Natural killer cell (primary cell): Measurements from ENCODE around the gene DNAI2. TPM values are rescaled to one million over a fixed set of nuclear protein-coding genes. Genes with fewer than 3 reads are reported as not detected.

Experiments used
- ATAC-seq, 3 donors: fragments of 150-1000 bp in 2 of 3; fragments of 200-7000 bp in 1 of 3; cut with Tn5 transposase; 1 replicate in 1 of 3; 2 replicates in 2 of 3; pipeline ENCODE4 v1.10.0; 2021; ENCODE audit warnings: mild to moderate bottlenecking in 2 of 3, moderate library complexity in 2 of 3
- DNase-seq, 2 donors: peaks; one replicate each; pipeline versions ENCODE4 v3.0.0 to v3.0.0-alpha.2; 2013 to 2021; ENCODE audit warnings: mixed read lengths in 1 of 2
- H3K27ac ChIP-seq: one replicate; pipeline ENCODE4 v1.5.1; 2013; ENCODE audit warnings: mild to moderate bottlenecking, low read length
- H3K27me3 ChIP-seq: one replicate; pipeline ENCODE4 v1.6.1; 2013; ENCODE audit warnings: low read length; ENCODE audit not compliant: control insufficient read depth, insufficient read depth
- H3K36me3 ChIP-seq: one replicate; pipeline ENCODE4 v1.6.1; 2013; ENCODE audit warnings: low read length; ENCODE audit not compliant: control insufficient read depth, insufficient read depth
- H3K4me1 ChIP-seq: one replicate; pipeline ENCODE4 v1.6.1; 2013; ENCODE audit warnings: low read length; ENCODE audit not compliant: control insufficient read depth, insufficient read depth
- H3K4me3 ChIP-seq: one replicate; pipeline ENCODE4 v1.5.1; 2013; ENCODE audit warnings: low read length
- H3K9me3 ChIP-seq: one replicate; pipeline ENCODE4 v1.6.1; 2013; ENCODE audit warnings: low read length; ENCODE audit not compliant: control insufficient read depth, insufficient read depth
- H3K27ac Mint-ChIP-seq, 2 donors: one replicate each; pipeline ENCODE4 v1.8.0; 2022; ENCODE audit warnings: mild to moderate bottlenecking in 2 of 2, mixed read lengths in 2 of 2, moderate library complexity in 1 of 2
- H3K27me3 Mint-ChIP-seq, 2 donors: one replicate each; pipeline ENCODE4 v1.8.0; 2022; ENCODE audit warnings: low read depth in 2 of 2, mixed read lengths in 2 of 2
- H3K36me3 Mint-ChIP-seq: one replicate; pipeline ENCODE4 v1.8.0; 2022; ENCODE audit warnings: mixed read lengths
- H3K4me1 Mint-ChIP-seq, 2 donors: one replicate each; pipeline ENCODE4 v1.8.0; 2022; ENCODE audit warnings: mixed read lengths in 2 of 2
- H3K4me3 Mint-ChIP-seq: one replicate; pipeline ENCODE4 v1.8.0; 2022; ENCODE audit warnings: mild to moderate bottlenecking, moderate library complexity, mixed read lengths
- H3K9me3 Mint-ChIP-seq, 2 donors: one replicate each; pipeline ENCODE4 v1.8.0; 2022; ENCODE audit warnings: mixed read lengths in 2 of 2
- CTCF ChIP-seq: fragments of 200-600 bp; IDR thresholded peaks from one replicate; pipeline ENCODE4 v1.8.0; 2022; ENCODE audit warnings: antibody characterized with exemption
- WGBS: methylation state at CpG from one replicate; pipeline ENCODE4 v1.1.7; 2013; ENCODE audit warnings: missing lambda C conversion rate; ENCODE audit not compliant: insufficient coverage; 5-methylcytosine and 5-hydroxymethylcytosine counted together
- intact Hi-C: fragments of 100-400 bp; cut with micrococcal nuclease; formaldehyde crosslinking; loops from one replicate; pipeline ENCODE4 v1.14.2; 2022
- total RNA-seq, 4 donors: library from RNA; stranded (reverse); fragments of 120-200 nt in 1 of 4; gene quantifications; one replicate each; pipeline versions ENCODE4 v1.2.3 to v1.2.4, GENCODE V29; 2013 to 2022

Gene DNAI2
- total RNA-seq, 3 donors from 2014 or later (not counting 1 experiment from before 2014, with no cell fraction given), result 0.35 to 1.8 (median 1.2) TPM

DNA sequence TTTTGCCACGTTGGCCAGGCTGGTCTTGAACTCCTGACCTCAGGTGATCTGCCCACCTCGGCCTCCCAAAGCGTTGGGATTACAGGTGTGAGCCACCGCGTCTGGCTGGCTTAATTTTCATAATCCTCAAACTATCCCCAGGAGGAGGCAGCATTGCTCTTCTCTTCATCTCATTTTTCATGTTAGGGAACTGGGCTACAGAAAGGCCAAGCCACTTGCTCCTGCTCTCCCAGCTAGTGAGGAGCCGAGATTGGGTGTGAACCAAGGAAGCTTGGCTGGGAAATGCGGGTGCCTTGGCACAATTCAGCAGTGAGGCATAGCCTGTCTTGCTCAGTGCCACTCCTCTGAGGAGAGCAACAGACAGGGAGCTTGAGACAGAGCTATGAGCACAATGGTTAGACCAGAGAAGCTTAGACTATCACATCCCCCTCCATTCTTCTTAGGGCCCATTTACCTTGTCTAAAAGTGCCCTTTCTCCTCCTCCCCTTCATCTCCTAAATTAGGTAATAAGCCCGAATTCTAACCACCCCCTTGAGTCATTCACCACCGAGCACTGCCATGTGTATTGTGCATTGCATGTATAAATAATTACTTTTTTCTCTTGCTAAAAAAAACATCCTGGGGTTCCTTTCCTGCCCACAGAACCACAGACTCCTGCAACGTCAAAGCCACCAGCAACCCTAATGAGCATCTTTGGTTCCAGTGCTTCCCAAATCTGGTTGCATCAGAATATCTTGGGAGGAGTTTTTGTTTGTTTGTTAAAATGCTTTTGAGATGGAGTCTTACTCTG is 32.0 kb downstream of the DNAI2 start:
- TF ChIP-seq CTCF, result no peak
- Histone ChIP-seq H3K27ac (no peak overlapping the region), H3K9me3 (no peaks in the 10 kb centered on the region), H3K36me3 (no peaks in the 10 kb centered on the region), H3K4me3 (no peak overlapping the region), H3K27me3 (no peaks in the 10 kb centered on the region), H3K4me1 (peaks cover 8% of the 10 kb centered on the region)
- intact Hi-C loops, result loop anchor here (10.0 kb wide), 2 partner anchors 49 to 189 kb away; no protein-coding TSS in a partner anchor
- no peaks in the 10 kb centered on the region for H3K9me3 Mint-ChIP-seq
- DNase-seq (no peak), ATAC-seq (no peak)
- no peaks in the 10 kb centered on the region for H3K36me3 Mint-ChIP-seq
- H3K27me3 Mint-ChIP-seq, result no peaks in the 10 kb centered on the region
- WGBS, result 70% methylated on average over 8 of the region's 10 CpGs
- H3K4me1 Mint-ChIP-seq, result peaks cover 6 to 11% of the 10 kb centered on the region in 2 donors
- no peak overlapping the region for H3K4me3 Mint-ChIP-seq
- no peak overlapping the region for H3K27ac Mint-ChIP-seq

DNA sequence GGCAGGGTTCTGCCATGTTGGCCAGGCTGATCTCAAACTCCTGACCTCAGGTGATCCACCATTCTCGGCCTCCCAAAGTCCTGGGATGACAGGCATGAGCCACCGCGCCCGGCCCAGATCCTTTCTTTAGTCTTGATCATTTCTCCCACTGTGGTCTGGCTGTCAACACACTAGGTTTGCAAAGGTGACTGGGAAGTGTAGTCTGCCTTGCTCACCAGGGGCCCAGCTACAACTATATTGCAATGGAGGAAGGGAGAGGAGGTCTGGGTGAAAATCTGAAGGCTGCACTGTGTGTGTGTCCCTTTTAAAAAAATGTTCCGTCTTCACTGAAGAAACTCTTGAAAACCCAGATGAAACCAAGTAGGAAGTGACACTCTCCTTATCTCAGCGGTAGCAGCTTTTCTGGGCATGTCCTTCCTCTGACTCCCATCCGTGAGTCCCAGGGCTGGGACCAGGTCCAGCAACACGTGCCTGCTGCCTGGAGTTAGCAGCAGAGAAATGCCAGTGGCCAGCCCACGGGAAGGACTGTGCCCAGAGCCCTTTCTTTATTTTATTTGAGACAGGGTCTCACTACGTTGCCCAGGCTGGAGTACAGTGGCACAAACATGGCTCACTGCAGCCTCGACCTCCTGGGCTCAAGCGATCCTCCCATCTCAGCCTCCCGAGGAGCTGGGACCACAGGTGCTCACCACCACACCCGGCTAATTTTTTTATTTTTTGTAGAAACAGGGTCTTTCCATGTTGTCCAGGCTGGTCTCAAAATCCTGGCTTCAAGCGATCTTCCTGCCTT is 34.1 kb downstream of the DNAI2 start:
- H3K27ac Mint-ChIP-seq, result no peak overlapping the region

DNA sequence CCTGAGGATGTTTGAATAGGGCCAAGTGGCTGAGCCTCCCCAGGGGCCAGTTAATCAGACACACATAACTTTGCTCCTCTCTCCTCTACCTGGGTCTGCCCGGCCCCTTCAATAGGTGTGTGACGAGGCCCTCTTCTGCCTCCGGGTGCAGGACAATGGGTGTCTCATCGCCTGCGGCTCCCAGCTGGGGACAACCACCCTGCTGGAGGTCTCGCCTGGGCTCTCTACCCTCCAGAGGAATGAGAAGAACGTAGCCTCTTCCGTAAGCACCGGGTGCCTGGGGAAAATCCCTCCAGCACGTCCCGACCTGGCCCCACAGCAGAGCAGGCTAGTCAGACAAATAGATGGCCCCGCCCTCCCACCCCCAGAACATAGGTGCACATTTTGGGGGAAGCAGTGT is 35.9 kb downstream of the DNAI2 start:
- intact Hi-C loops, result loop anchor here (10.0 kb wide), 2 partner anchors 45 to 185 kb away; no protein-coding TSS in a partner anchor
- Mint-ChIP-seq H3K27ac (no peak overlapping the region), H3K27me3 (no peaks in the 10 kb centered on the region), H3K4me3 (no peak overlapping the region), H3K9me3 (no peaks in the 10 kb centered on the region), H3K4me1 (peaks cover 6% of the 10 kb centered on the region in 2 donors), H3K36me3 (no peaks in the 10 kb centered on the region)
- no peak for DNase-seq
- Histone ChIP-seq H3K4me3 (no peak overlapping the region), H3K27ac (no peak overlapping the region), H3K36me3 (no peaks in the 10 kb centered on the region), H3K27me3 (no peaks in the 10 kb centered on the region), H3K9me3 (no peaks in the 10 kb centered on the region), H3K4me1 (peaks cover 4% of the 10 kb centered on the region)
- 95% methylated on average over 12 of the region's 12 CpGs for WGBS
- no peak for ATAC-seq
- TF ChIP-seq CTCF, result no peak

More for the DNA sequence above, 34.1 kb downstream of the DNAI2 start:
- no peak for TF ChIP-seq CTCF
- Histone ChIP-seq H3K4me3 (no peak overlapping the region), H3K36me3 (no peaks in the 10 kb centered on the region), H3K27ac (no peak overlapping the region), H3K27me3 (no peaks in the 10 kb centered on the region), H3K9me3 (no peaks in the 10 kb centered on the region), H3K4me1 (peaks cover 4% of the 10 kb centered on the region)
- no peaks in the 10 kb centered on the region for H3K36me3 Mint-ChIP-seq
- H3K4me3 Mint-ChIP-seq, result no peak overlapping the region
- 41% methylated on average over 15 of the region's 15 CpGs for WGBS
- H3K9me3 Mint-ChIP-seq, result no peaks in the 10 kb centered on the region
- ATAC-seq (no peak), DNase-seq (no peak)
- H3K27me3 Mint-ChIP-seq, result no peaks in the 10 kb centered on the region
- intact Hi-C loops, result loop anchor here (10.0 kb wide), 2 partner anchors 47 to 187 kb away; no protein-coding TSS in a partner anchor
- peaks cover 6% of the 10 kb centered on the region in 2 donors for H3K4me1 Mint-ChIP-seq
